HUES6 (cell line): Measurements from ENCODE around the gene GTF2IRD2.
"Not testable (repeated sequence)": the region's sequence is repeated elsewhere in the genome, so short reads cannot be mapped to it uniquely, and the experiment has no call there.

Experiments used
- H3K27ac ChIP-seq: 2 replicates; pipeline ENCODE4 v1.7.0; 2013; ENCODE audit warnings: low read depth, mild to moderate bottlenecking, low read length, inconsistent platforms
- H3K27me3 ChIP-seq: 2 replicates; pipeline ENCODE4 v1.6.1; 2013; ENCODE audit warnings: low read length; ENCODE audit not compliant: control insufficient read depth, insufficient read depth
- H3K36me3 ChIP-seq: 2 replicates; pipeline ENCODE4 v1.6.1; 2013; ENCODE audit warnings: low read length; ENCODE audit not compliant: control insufficient read depth, insufficient read depth
- H3K4me1 ChIP-seq: 2 replicates; pipeline ENCODE4 v1.6.1; 2013; ENCODE audit warnings: low read length; ENCODE audit not compliant: control insufficient read depth, insufficient read depth
- H3K4me3 ChIP-seq: 2 replicates; pipeline ENCODE4 v1.5.1; 2013; ENCODE audit warnings: low read depth, low read length
- H3K9ac ChIP-seq: one replicate; pipeline ENCODE4 v1.6.1; 2013; ENCODE audit warnings: mild to moderate bottlenecking, low read length
- H3K9me3 ChIP-seq: 2 replicates; pipeline ENCODE4 v1.6.1; 2013; ENCODE audit warnings: low read depth, low read length; ENCODE audit not compliant: control insufficient read depth, insufficient read depth

GTF2IRD2 gene

DNA sequence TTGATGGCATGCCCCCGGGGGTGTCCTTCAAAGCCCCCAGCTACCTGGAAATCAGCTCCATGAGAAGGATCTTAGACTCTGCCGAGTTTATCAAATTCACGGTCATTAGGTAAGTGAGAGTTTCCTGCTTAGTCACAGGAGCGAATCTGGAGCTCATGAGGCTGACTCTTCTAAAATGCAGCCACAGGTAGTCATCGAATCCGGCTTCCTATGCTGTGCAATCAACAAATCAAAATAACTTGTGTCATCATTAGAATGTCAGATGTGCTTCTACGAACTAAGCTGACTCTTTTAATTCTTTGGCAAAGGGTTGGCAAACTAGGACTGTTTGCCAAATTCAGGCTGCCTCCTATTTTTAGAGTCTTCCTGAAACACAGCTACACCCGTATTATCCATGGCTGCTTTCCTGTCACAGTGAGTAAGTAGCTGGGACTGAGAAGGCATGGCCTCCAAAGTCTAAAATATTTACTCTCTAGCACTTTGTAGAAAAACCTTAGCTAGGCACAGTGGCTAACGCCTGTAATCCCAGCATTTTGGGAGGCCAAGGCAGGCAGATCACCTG is 97.4 kb downstream of the GTF2IRD2 start:
- not testable (repeated sequence) for H3K4me3 ChIP-seq, H3K9me3 ChIP-seq, H3K27me3 ChIP-seq, H3K4me1 ChIP-seq, H3K36me3 ChIP-seq, H3K9ac ChIP-seq, H3K27ac ChIP-seq
